GM18502 (cell line): ENCODE results near the gene MMP25.
A peak's percentile ranks its signal among the peaks of the same experiment; 100 is the strongest.

Source experiments
- ATAC-seq: cut with Tn5 transposase; IDR thresholded peaks from one replicate; pipeline ENCODE4 v1.9.1; 2021; ENCODE audit warnings: mild to moderate bottlenecking; ENCODE audit not compliant: unreplicated experiment, poor library complexity

The MMP25 gene, protein sequence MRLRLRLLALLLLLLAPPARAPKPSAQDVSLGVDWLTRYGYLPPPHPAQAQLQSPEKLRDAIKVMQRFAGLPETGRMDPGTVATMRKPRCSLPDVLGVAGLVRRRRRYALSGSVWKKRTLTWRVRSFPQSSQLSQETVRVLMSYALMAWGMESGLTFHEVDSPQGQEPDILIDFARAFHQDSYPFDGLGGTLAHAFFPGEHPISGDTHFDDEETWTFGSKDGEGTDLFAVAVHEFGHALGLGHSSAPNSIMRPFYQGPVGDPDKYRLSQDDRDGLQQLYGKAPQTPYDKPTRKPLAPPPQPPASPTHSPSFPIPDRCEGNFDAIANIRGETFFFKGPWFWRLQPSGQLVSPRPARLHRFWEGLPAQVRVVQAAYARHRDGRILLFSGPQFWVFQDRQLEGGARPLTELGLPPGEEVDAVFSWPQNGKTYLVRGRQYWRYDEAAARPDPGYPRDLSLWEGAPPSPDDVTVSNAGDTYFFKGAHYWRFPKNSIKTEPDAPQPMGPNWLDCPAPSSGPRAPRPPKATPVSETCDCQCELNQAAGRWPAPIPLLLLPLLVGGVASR

GRCh38 chr16:3045758-3046640, at the start of gene MMP25:
TSS of gene MMP25 (plus strand) at chr16:3046561. CDS start at chr16:3046918, 357 bp downstream.
- no peak for ATAC-seq

- ATAC-seq, result no peak
These were observed 46.4 kb upstream of the MMP25 start for GRCh38 chr16:2999929-3000328.

DNA sequence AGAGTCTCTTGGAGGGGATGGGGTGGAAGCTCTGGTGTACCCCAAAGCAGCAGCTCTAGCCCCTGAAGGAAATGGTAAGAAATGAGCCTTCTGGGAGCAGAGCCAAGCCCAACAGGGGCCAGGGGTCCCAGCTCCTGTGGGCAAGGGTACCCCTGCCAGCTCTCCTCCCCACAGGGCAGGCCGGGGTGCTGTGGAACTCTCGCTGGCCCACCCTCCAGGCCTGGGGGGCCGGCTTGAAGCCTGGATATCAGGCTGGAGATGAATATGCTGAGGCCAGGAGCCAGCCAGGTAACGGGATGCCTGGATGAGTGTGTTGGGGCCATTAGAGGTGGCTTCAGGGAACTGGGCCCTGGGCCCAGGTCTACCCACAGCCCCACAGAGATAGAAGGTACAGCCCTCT, 45.8 kb upstream of the MMP25 start:
- no peak for ATAC-seq

DNA sequence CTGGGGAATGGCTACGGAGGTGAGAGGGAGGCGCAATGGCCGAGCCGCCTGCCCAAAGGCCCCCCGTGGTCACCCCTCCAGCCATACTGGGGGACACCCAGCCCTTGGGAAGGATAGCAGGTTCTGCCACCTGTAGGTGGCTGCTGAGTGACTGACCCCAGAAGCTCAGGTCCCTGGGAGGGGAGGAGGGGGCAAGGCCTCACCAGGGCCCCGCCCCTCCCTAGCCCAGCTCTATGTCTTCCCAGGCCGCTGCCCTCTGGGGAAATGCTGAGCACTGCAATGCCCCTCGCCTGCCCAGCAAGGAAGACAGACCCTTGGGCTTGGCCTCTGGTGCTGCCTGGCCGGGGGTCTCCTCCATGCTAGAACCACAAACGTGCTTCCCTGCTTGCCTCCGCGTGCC, 45.0 kb upstream of the MMP25 start:
- no peak for ATAC-seq

DNA sequence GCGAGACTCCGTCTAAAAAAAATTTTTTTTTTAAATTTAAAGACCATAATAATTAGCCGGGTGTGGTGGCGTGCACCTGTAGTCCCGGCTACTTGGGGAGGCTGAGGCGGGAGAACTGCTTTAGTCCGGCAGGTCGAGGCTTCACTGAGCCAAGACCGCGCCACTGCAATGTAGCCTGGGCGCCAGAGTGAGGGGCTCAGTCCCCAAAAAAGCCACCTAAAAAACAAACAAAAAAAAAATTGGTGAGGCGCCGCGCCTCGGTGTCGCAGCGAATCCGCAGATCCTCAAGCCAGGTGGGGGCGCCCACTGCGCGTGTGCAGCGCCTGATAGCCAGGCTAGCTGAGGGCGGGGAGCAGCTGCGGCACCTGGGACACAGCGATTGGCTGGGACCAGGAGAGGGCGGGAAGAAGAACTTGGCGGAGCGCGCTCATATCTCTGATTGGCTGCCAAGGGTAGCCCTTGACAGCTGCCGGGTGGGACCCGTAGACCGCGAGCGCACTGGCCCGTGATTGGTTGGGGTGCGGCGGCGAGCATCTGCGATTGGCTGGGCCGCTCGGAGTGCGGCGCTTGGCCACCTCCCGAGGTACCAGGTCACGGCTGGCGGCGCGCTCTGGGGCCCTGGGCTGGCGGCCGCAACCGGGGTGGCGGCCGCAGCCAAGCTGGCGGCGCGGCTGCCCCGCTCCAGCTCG, 42.6 kb upstream of the MMP25 start:
- ATAC-seq, result peak; percentile 95

DNA sequence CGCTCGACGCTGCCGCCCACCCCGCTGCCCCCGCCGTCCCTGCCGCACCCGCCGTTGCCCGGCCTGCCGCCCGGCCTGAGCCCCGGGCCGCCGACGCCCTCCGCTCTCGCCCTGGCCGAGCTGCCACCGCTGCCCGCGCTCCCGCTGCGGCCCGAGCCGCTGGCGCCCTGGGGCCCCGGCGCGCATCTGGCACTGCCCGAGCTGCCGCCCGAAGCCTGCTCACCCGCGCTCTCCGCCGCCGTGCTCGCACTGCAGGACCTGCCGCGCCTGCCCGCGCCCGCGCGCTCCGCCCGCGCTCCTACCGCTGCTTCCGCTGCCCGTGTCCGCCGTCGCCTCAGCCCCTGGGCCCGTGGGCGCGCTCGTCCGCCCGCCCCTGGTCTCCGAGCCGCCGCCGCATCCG, 42.0 kb upstream of the MMP25 start:
- ATAC-seq, result peak; percentile 26

- no peak for ATAC-seq
These were observed 41.5 kb upstream of the MMP25 start for GRCh38 chr16:3004781-3005284.

- ATAC-seq, result no peak
These were observed 39.1 kb upstream of the MMP25 start for GRCh38 chr16:3007059-3007956.

DNA sequence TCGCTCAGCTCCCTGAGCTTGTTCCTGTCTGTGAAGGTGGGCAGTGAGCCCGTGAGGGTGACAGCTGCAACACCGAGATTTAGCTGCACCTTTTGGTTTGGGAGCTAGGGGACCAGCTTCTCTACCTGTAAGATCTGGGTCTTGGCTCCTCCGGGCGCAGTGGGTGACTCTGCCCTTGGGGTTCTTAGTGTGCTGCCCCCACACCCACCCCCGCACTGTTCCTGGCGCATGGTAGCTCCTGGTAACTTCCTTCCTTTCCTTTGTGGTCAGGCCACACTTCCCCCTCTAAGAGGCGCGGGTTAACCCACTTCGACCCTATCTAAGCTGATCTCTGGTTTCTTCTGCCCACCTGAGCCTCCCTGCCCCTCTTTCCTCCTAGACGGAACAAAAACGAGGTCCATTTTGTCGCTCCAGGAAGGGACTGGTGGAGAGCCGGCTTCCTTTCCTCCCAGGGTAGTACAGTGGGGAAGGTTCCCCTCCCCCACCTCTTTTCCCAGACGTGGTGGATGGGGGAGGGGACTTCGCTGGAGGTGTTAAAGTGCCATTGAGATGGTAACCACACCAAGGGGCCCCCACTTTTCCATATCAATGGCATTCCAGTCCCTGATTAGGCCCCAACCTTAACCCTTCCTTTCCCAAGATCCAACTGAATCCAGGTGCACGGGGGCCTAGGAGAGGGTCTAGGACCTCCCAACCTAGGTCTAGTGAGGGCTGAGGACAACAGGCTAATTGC, 38.2 kb upstream of the MMP25 start:
- no peak for ATAC-seq

DNA sequence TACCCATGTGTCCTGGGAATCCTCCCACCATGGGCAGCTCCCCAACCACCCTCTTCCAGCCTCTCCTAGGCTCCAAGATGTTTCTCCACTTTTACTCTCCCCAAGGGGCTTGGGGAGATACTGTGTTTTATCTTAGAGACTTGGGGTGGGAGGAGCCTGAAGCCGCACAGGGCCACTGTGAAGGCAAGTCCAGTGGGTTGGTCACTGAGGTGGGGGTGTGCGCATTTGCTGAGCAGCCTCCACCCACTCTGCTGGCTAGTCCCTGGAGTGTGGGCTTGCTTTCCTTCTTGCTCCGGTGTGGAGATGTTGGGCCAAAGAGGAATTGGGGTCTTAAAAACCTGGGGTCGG, 37.7 kb upstream of the MMP25 start:
- ATAC-seq, result no peak

DNA sequence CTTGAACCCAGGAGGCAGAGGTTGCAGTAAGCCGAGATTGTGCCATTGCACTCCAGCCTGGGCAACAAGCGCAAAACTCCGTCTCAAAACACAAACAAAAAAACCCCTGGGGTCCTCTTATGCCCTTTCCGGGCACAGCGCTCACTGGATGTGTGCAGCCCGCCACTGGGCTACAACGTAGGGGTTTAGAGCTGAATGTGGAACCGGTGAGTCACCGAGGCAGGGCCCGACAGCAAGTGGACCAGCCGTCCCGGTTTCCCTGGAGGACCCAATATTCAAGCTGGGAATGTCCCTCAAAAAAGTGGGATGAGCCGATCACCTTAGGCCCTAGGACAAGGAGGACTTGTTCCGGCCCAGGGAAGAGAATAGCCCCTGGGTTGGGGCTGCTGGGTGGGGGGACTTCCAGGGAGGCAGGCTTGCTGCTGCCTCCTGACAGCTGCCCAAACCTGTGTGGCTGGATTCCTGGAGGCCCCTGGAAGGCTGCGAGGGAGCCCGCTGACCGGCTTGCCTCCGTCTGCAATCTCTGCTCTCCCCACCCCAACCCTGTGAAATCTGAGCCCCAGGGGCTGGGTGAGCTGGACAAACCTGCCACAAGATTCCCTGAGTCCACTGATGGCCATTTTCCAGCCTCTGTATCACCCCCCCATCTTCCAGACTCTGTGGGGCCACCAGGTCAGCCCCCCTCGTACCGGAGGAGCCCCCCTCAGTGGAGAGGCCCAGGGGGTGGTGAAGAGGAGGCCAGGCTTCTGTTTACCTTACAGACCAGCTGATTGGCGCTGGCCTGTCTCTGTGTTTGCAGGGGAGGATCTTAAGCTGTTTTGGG, 36.6 kb upstream of the MMP25 start:
- ATAC-seq, result no peak

GRCh38 chr16:3010510-3010909, 35.9 kb upstream of the MMP25 start:
- no peak for ATAC-seq

DNA sequence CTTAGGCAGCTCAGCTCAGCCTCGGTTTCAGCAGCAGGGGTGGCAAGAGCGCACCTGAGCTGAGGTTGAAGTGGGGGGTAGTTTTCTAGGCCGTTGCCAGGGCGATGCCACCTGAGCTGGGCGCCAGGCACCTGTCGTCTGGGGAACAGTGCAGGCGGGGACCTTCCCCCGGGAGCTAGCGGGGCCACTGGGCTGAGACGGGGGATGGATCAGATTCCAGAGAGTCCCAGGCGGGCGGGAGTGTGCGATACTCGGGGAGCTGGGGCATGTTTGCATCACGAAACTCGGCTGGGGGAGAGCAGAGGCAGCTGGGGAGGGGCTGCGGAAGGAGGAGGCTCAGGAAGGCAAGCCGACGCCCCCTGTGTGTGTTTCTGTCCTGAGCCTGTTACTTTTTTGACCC, 34.1 kb upstream of the MMP25 start:
- no peak for ATAC-seq

- ATAC-seq, result no peak
These were observed 33.4 kb upstream of the MMP25 start, which contains the start of gene CLDN9 for GRCh38 chr16:3012828-3013420. TSS of gene CLDN9 (plus strand) at chr16:3012923. CDS start at chr16:3013363, 440 bp downstream.

GRCh38 chr16:3013491-3013951, 32.8 kb upstream of the MMP25 start:
- ATAC-seq, result no peak

DNA sequence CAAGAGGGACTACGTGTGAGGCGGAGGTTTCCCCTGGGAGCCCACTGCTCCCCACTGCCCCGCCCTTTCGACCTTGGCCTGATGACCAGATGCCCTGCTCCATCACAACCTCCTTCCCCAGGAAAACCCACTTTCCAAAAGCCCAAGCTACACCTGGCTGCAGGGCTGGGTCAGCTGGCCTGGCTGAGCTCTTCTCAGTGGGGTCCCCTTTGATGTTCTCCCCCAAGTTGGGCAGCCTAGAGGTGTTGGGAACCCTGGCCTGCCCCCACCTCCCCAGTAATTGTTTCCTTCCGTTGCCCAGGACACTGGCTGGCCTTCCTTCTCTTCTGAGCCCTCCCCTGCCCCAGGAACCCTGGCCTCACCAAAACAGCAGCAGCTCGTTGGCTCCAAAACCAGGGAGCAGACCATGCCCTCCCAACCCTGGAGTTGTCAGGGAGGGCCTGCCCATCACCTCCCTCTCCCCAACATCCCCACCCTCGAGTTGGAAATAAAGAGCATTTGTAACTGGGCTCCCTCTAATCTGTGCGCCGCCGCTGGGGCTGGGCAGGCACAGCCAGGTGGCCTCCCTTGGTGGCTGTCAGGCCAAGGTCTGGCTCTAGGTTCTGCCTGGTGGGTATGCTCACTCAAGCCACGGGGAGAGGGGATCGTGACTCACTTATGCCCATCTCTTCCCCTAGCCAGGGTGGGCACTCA, 32.2 kb upstream of the MMP25 start:
- ATAC-seq, result no peak

DNA sequence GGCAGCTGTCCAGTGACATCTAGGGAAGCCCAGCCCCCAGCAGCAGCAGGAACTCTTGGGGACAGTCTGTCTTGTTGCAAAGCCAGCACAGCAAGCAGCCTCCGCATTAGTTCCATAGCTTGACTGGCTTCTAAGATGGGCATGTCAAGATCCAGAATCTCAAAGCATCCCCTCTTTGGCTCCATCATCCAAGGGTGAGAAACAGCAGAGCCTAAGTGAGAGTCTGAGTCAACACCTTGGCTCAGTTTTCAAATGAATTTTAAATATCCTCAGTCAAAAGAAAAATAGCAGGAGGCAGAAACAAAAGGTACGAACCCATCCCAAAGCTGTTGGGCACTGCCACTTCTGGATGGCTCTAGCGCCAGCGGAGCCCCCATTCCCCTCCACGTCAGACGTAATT, 31.4 kb upstream of the MMP25 start:
- no peak for ATAC-seq
